ENCODE results near the gene SERTAD4.
"Not testable (repeated sequence)": the region's sequence is repeated elsewhere in the genome, so short reads cannot be mapped to it uniquely, and the experiment has no call there.

Gene SERTAD4

DNA sequence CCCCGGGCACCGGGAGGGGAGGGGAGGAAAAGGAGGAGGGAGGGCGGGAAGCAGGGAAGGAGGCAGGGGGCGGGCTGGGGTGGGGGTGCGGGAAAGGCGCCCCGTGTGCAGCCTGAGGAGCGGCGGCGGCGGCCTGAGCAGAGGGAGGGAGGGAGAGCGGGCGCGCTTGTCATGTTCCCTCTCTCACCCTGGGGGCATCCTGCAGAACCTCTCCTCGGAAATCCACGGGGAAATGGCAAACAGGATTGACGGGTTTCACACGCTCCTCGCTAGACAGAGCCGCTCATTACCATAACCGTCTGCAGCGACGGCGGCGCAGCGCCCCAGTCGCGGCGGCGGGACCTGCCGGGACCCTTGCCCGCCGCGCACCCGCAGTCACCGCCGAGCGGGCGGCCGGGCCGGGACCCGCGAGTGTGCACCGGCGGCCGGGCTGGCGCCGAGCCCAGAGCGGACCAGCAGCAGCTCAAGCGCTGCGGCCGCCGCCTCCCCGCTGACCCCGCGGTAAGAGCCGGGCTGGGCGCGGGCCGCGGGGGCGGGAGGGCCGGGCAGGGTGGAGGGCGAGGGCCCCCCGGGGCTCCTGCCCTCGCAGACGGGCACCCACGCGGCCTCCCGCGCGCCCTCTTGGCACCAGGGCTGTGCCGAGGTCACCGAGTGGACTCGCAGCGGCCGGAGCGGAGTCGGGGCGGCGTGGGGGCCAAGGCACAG, at the start of gene SERTAD4:
Gene SERTAD4 (plus strand): TSS at position 286 of the 705 bp plus-strand sequence. CDS start 5,165 bp downstream, outside the sequence.
- Histone ChIP-seq H3K4me1 (ENCODE audit: low read length) (no peaks in the 10 kb centered on the region), H3K9me3 (ENCODE audit: insufficient read depth, low read length) (no peaks in the 10 kb centered on the region), H3K27me3 (ENCODE audit: low read depth, low read length) (peaks cover 25% of the 10 kb centered on the region), H3K4me3 (ENCODE audit: low read length) (no peak within 1 kb of the TSS), H2AFZ (ENCODE audit: low read depth, low read length) (no peak within 1 kb of the TSS), H3K9ac (ENCODE audit: low read length) (no peak within 1 kb of the TSS), H3K36me3 (replicated peaks; ENCODE audit: low read depth, low read length) (no peaks in the 10 kb centered on the region), H3K27ac (ENCODE audit: low read length) (no peak within 1 kb of the TSS), H3K79me2 (ENCODE audit: low read length) (no peaks in the 10 kb centered on the region), H3K4me2 (ENCODE audit: low read length) (no peak within 1 kb of the TSS), H4K20me1 (ENCODE audit: insufficient read depth, low read length) (no peaks in the 10 kb centered on the region)
- TF ChIP-seq, protein P1, sequence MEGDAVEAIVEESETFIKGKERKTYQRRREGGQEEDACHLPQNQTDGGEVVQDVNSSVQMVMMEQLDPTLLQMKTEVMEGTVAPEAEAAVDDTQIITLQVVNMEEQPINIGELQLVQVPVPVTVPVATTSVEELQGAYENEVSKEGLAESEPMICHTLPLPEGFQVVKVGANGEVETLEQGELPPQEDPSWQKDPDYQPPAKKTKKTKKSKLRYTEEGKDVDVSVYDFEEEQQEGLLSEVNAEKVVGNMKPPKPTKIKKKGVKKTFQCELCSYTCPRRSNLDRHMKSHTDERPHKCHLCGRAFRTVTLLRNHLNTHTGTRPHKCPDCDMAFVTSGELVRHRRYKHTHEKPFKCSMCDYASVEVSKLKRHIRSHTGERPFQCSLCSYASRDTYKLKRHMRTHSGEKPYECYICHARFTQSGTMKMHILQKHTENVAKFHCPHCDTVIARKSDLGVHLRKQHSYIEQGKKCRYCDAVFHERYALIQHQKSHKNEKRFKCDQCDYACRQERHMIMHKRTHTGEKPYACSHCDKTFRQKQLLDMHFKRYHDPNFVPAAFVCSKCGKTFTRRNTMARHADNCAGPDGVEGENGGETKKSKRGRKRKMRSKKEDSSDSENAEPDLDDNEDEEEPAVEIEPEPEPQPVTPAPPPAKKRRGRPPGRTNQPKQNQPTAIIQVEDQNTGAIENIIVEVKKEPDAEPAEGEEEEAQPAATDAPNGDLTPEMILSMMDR (IDR thresholded peaks at IDR 0.05; ENCODE audit: low read depth, low read length): no peak
- TF ChIP-seq EZH2phosphoT487 (IDR thresholded peaks at IDR 0.05; ENCODE audit: low read depth): no peak

DNA sequence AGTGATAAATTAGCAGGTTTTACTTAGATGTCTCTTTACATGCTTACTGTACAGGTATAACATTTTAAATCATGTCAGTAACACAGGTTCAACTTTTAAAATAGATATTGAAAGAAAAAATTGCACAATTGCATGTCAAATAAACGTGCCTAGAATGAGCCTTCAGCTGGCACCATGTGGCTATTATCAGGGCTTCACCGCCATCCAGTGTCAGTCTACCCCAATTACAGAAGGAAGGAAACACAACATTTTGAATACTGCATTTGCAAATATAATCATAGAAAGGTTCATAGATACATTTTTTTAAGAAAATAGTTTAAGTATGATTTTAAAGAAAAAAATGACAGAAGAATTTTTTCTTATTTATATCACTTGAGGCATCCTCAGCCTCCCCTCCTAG, 47.5 kb upstream of the SERTAD4 start:
- Histone ChIP-seq H3K4me1 (ENCODE audit: low read length) (no peaks in the 10 kb centered on the region), H3K27me3 (ENCODE audit: low read depth, low read length) (peaks cover 17% of the 10 kb centered on the region; the same call in 1 of the 2 replicates), H3K79me2 (ENCODE audit: low read length) (no peaks in the 10 kb centered on the region), H4K20me1 (ENCODE audit: insufficient read depth, low read length) (no peaks in the 10 kb centered on the region), H3K9ac (ENCODE audit: low read length) (no peak overlapping the region), H3K9me3 (ENCODE audit: insufficient read depth, low read length) (no peaks in the 10 kb centered on the region), H3K27ac (ENCODE audit: low read length) (no peak overlapping the region), H3K4me2 (ENCODE audit: low read length) (no peak overlapping the region), H2AFZ (ENCODE audit: low read depth, low read length) (no peak overlapping the region), H3K4me3 (ENCODE audit: low read length) (no peak overlapping the region), H3K36me3 (replicated peaks; ENCODE audit: low read depth, low read length) (no peaks in the 10 kb centered on the region)
- TF ChIP-seq, protein P1 (IDR thresholded peaks at IDR 0.05; ENCODE audit: low read depth, low read length): no peak
- TF ChIP-seq EZH2phosphoT487 (IDR thresholded peaks at IDR 0.05; ENCODE audit: low read depth): no peak

DNA sequence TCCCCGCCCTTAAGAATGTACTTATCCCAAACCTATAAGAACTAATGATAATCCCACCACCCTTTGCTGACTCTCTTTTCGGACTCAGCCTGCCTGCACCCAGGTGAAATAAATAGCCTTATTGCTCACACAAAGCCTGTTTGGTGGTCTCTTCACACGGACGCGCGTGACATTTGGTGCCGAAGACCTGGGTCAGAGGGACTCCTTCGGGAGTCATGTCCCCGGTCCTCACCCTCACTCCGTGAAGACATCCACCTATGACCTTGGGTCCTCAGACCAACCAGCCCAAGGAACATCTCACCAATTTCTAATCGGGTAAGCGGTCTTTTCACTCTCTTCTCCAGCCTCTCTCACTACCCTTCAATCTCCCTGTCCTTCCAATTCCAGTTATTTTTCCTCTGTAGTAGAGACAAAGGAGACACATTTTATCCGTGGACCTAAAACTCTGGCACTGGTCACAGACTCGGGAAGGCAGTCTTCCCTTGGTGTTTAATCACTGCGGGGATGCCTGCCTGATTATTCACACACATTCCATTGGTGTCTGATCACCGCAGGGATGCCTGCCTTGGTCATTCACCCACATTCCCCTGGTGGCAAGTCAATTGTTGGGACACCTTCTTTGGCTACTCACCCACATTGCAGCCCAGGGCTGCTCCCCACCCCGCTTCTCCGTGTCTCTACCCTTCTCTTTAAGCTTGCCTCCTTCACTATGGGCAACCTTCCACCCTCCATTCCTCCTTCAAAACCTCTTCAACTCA, 44.6 kb upstream of the SERTAD4 start:
- H3K36me3 ChIP-seq (replicated peaks; ENCODE audit: low read depth, low read length); H3K4me1 ChIP-seq (ENCODE audit: low read length); H3K79me2 ChIP-seq (ENCODE audit: low read length); H2AFZ ChIP-seq (ENCODE audit: low read depth, low read length); H3K9me3 ChIP-seq (ENCODE audit: insufficient read depth, low read length); H3K4me2 ChIP-seq (ENCODE audit: low read length); H3K9ac ChIP-seq (ENCODE audit: low read length); H4K20me1 ChIP-seq (ENCODE audit: insufficient read depth, low read length); H3K4me3 ChIP-seq (ENCODE audit: low read length); H3K27ac ChIP-seq (ENCODE audit: low read length): not testable (repeated sequence)
- H3K27me3 ChIP-seq (ENCODE audit: low read depth, low read length): peaks cover 13% of the 10 kb centered on the region; the same call in 1 of the 2 replicates

DNA sequence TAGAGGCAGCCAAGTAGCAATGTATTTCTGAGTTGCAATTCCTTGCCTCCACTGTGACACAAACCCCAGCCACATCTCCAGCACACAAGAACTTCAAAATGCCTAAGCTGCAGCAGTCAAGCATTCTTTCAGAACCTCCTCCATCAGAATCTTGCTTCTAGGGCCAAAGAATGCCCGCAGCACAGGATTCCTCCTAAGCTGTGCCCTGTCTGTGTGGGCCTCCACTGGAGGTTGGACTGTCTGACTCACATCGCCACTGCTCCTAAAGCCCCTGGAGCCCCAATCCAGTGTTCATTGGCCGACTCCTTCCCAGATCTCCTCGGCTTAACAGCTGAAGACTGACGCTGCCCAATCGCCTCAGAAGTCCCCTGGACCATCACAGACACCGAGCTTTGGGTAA, 43.2 kb upstream of the SERTAD4 start:
- Histone ChIP-seq H3K9me3 (ENCODE audit: insufficient read depth, low read length) (no peaks in the 10 kb centered on the region), H3K9ac (ENCODE audit: low read length) (no peak overlapping the region), H4K20me1 (ENCODE audit: insufficient read depth, low read length) (no peaks in the 10 kb centered on the region), H3K27ac (ENCODE audit: low read length) (no peak overlapping the region), H3K4me1 (ENCODE audit: low read length) (no peaks in the 10 kb centered on the region), H3K4me3 (ENCODE audit: low read length) (no peak overlapping the region), H3K27me3 (ENCODE audit: low read depth, low read length) (peaks cover 13% of the 10 kb centered on the region; the same call in 1 of the 2 replicates), H3K79me2 (ENCODE audit: low read length) (no peaks in the 10 kb centered on the region), H3K4me2 (ENCODE audit: low read length) (no peak overlapping the region), H2AFZ (ENCODE audit: low read depth, low read length) (no peak overlapping the region), H3K36me3 (replicated peaks; ENCODE audit: low read depth, low read length) (no peaks in the 10 kb centered on the region)
- TF ChIP-seq, protein P1 (IDR thresholded peaks at IDR 0.05; ENCODE audit: low read depth, low read length): no peak
- no peak for TF ChIP-seq EZH2phosphoT487 (IDR thresholded peaks at IDR 0.05; ENCODE audit: low read depth)
